HG03066 (cell line): ENCODE results near the gene IL20RA.

Experiments
- ATAC-seq: cut with Tn5 transposase; IDR thresholded peaks from one replicate; pipeline ENCODE4 v1.9.1; 2021; ENCODE audit warnings: low read depth; ENCODE audit not compliant: unreplicated experiment

Gene IL20RA

DNA sequence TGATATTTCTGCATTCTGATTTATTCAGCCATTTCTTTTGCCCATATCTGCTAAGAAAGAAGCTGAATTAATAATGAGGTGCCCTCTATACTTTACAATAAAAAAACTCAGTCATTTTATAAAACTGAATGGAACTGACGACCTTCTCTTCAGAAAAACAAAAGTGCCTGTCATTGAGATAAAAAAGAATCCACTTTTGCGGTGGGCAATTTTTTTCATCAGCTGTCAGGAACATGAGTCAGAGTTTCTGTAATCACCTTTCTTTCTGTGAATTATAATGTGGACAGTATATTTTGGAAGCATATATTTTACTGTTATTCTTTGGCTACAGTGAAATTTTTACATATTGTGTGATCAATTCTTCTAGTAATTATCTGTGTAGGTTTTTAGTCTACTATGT lies 33.4 kb downstream of the IL20RA start:
- no peak for ATAC-seq

DNA sequence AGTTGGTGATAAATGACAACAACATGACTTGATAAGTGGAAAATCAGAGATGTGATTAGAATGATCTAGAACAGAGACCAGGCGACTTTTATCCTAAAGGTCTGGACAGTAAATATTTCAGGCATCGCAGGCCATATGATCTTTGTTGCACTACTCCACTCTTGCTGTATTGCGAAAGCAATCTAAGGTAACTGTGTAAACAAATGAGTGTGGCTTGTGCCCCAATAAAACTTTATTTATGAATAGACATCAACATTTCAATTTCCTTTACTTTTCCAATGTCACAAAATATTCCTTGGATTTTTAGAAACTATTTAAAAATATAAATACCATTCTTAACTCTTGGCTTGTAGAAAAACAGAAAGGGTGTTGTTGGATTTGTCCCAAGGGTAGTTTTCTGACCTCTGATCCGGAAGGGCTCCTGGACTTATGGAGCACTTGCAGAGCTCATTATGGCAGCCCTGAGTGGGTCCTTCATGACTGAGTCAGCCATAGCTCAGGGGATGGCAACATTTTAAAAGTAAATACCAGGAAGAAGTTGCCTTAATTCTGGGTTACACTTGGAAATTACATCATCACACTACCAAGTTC lies 34.5 kb downstream of the IL20RA start:
- ATAC-seq, result no peak

DNA sequence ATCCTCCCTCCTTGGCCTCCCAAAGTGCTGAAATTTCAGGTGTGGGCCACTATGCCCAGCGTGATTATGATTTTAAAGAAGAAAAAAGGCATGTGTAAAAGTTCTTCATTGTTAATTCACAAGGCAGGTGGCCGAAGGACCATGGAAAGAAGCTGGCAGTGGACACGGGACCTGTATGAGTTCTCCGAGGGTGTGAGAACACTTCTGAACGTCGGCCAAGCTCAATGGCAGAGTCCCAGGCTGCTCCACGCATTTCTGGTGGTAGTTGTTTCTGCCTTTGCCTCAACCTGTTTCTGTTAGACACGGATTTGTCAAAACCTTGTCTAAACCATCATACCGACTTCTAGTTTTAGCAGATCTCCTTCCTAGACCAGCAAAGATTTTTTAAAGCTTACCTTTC lies 36.6 kb downstream of the IL20RA start:
- no peak for ATAC-seq

DNA sequence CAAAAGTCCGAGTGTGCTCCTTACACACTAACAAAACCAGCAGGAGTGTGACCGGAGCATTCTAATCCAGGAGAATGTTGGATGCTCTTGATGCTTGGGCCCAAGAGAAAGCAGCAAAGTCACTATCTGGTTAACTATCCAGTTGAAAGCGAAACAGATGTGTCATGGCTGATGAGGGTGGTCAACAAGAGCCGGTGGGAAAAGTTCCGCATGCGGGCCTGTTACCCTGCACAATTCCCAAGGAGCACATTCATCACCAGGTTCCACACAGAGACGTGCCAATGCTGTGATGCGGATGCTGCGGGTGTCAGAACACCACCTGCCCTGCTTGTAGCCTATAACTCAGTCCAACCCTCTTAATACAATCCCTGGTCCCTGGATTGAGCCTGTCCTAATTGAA lies 38.7 kb downstream of the IL20RA start:
- ATAC-seq, result no peak

DNA sequence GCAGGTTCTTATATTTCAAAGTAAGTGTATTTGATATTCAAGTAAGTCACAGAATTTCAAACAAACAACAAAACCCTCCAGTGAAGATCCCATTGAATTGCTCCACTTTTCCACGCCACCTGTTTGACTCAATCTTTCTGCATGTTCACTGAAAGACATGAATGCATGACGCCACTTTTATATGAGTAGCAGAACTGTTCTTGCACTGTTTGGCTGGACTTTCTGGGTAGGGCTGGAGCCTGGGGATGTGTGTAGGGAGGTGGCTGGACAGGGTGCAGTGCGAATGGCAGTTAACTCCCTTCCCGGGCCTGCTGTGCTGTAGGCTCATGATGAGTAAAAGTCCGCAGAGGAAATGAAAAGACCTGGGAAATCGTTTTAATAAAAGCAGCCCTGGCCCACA lies 39.7 kb downstream of the IL20RA start:
- ATAC-seq, result no peak

DNA sequence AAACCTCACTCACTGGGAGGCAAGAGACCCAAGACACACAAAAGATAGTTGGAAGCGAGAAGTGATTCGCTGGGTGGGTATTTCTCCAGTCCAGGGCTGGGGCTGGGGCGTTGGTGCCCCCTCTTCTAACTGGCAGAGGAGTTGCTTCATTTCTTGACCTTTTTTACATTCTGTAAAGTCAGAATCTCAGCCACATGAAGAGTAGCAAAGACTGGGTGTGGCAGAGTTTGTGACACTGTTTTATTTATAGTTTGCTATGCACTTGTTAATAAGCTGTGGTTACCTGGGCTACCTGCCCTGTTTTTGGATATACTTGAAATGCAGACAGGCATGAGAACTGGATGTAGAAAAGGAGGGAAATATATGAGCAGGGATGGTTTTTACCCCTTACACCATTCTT lies 42.3 kb downstream of the IL20RA start:
- no peak for ATAC-seq

DNA sequence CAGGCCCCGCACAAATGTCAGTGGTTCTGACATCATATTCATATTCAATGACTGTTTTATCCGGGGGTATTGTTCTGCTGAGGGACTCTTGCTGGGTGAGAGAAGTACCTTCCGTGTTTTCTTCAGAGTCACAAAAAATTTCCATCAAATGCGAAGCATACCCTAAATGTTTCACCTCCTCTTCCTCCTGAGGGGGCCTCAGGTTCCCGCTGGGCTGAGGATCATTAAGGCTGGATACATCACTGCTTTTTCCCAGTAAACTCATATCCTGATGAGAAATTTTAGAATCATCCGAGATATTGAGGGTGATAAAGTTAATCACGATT lies 42.8 kb downstream of the IL20RA start:
- ATAC-seq, result no peak

DNA sequence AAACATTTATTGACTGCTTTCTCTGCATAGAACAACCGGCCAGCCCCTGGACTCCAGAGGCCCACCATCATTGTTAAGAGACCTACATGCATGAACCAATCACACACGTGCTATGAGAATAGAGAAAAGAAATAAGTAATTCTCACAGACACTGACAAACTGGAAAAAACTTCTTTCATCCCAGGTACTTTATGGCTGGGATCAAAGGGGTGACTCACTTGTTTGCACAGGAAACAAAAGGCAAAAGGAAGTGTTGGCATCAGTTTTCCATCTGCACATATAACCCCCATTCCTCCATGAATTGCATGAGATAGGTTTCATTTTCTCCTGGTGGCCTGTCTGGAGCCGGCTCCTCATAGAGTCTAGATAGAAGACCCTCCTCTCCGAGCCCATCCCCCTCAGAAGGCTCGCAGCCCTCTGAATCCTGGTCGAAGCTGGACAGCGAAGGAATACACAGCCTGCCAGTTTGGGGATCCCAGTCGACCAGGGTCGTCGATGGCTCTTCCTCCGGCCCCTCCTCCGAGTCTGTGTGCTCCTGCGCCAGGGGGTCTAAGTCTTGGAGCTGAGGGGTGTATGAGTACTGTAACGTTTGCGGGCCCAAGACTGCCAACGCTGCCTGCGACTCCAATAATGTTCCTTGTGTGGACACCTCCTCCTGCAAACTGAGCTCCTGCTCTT lies 43.3 kb downstream of the IL20RA start:
- ATAC-seq, result no peak

DNA sequence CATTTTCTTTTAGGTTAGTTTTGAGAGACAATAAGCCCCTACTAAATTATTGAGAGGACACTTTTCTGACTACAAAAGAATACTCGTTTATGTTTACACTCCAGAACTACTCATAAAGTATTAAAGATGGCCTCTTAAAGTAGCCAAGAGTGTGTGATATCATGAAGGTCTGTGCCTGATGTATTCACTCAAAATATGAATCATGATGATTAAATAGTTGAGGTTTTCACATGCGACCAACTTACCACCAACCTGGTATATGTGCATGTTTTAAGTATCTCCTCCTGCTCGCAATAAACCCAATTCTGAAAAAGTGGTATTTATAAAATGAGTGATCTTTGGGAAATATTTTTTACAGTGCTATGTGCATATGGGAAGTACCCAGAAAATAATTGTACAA lies 43.9 kb downstream of the IL20RA start:
- no peak for ATAC-seq

DNA sequence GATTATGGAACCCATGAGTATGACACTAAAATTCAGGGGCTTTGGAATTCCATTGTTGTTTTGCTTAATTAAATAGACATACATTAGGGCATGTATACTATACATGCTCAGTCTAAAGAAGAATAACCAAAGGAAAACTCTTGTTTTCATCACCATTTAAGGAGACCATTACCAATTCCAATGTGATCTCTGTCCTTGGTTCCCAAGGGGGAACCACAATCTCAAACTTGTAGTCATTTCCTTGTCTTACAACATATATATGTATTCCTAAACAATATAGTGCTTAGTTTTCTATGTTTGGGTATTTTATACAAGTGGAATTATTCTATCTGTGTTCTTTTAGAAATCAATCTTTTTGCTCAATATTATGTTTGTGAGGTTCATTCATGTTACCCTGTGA lies 49.2 kb downstream of the IL20RA start:
- ATAC-seq, result no peak

DNA sequence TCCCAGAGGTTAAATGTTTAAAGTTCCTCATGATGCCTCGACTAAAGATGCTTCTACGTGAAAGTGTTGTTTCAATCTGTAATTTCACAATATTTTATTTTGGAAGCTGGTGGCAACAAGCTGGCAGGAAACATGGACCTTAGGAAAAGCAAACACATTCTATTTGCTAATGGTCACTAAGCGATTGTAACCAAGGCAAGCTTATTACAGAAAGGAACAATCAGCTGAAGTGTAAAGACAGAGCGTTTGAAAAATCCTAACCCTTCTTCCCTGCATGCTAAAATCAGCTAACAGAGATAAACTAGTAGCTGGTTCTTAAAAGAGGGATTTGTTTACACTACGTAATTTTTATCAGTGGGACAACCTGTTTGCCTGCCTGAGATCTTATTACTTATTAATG lies 50.0 kb downstream of the IL20RA start:
- no peak for ATAC-seq

DNA sequence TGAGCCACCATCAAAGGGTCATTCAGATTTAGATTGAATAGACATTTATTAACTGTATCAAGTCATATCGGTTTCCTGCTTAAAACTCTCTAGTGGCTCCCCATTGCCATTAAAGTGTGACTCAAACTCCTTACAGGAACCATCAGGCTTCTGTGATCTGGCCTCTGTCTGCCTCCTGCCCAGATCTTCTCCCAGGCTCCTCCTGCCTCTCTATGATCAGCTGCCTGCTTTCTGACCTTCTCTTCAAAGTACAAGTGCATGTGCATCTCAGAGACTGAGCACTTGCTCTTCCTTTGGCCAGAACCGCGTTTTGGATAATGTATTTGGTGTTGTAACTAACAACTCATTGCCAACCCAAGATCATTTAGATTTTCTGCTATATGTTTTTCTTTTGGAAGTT lies 52.7 kb downstream of the IL20RA start:
- no peak for ATAC-seq

DNA sequence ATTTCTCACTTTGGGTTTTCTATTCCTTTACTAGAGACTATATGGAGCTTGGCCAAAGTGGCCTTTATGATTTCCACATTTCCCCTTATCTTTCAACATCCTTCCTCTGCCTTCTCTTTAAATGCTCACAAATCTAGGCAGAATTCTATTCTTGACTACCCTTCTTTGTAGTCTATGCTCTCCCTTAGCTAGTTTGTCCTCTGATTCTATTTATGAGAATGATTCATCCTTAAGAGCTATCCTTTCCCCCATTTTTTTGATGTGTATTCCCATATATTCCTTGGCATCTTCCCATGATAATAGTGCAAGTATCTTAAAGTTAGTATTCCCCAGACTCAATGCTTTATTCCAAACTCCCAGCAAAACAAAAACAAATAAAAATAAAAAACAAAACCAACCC lies 53.1 kb downstream of the IL20RA start:
- no peak for ATAC-seq

DNA sequence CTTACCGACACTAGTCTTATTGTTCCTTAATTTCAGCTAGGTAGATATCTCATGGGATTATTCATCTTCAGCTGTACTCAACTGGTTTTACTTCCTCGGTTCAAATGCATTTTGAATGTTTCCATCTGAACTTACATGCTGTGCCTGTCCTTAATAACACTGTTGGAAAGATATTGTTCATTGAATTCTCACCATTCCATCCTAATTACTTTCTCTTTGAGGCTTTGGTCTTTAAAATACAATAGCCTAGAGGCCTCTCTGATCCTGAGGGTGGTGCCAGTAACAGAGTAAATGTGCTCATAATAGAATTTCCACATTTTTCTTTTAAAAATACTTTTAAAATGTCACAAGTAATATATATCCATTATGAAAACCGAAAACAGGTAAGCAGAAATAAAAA lies 54.0 kb downstream of the IL20RA start:
- ATAC-seq, result no peak

DNA sequence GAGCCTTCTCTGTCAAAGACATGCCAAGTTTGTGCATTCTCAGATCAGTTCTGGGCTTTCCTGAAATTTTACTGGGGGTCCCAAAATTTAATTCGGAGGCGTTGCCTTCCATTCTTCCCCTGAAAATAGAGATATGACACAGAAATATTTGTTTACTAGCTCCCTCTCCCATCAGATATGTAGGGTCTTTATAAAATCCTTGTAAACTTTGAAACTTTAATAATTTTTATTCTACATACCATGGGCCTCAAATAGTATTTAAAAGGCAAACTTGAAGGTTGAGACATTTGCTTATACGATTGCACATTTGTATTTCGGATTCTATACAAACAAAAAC lies 54.6 kb downstream of the IL20RA start:
- ATAC-seq, result no peak

DNA sequence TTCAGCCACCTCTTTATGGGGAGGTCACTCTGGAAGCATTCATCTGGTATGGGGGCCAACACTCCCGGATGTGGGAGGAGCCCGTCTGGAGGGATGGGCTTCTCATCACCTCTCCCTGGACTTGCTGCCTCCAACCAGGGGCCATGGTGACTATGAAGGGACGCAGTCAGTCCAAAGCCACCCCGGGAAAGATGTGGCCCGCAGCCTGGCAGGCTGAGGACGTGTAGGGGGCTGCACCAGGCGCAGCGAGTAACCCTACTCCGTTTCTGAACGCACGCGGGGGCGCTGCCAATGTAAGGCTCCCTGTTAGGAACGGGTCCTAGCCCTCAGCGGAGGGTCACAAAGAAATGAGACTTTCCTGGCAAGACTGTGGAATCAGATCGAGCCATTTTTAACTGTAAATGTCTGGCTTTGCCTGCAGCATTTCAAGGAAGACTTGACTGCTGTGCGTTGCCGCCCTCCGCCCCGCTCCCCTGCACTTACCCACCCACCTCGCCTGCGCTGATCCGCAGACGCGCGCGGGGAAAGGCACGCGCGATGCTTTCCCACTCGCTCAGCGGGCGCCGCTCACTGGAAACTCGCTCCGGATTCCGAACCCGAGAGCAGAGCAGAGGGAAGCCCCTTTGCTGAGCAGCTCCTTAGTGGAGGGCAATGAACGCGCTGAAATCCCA lies 55.1 kb downstream of the IL20RA start:
- ATAC-seq, result no peak

DNA sequence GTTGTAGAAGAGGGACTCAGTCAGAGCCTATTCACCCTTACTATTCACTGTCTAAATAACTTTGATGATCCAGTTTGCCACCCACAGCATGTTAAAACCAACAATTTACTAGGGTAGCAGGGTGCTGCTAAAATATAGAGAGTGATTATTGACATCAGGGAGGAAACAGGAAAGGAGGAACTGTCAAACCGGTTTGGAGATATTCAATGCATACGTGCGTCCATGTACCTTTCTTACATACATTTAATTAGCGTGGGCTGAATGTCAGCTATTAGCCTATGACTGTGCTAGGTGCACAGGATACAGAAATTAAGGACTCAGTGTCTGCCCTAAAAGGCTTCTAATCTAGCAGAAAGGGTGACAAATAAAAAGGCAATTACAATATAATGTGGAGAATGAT lies 57.2 kb downstream of the IL20RA start:
- no peak for ATAC-seq

DNA sequence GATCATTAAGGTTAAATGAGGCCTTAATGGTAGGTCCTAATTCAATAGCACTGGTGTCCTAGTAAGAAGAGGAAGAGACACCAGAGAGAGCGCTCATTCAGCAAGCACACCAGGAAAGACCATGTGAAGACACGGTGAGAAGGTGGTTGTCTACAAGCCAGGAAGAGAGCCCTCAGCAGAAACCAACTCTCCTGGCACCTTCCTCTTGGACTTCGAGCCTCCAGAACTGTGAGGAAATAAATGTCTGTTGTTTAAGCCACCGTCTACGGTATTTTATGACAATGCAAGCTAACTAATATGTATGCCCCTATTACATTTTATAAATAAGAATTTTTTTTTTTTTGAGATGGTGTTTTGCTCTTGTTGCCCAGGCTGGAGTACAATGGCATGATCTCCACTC lies 59.3 kb downstream of the IL20RA start:
- no peak for ATAC-seq

DNA sequence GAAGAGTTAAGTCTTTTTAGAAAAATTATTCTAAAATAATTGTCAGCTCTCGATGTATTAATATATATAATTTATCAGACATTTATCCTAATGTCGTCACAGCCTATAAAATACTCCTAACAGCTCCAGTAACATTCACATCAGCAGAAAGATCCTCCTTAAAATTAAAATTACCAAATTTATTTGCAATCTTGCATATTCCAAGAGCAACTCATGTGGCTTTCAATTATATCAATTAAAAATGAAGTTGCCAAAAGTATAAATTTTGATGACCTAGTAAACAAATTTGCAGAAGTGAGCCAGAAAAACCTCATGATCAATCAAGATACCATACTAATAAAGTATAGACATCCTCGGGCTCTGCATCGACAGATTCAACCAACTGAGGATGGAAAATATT lies 60.2 kb downstream of the IL20RA start:
- no peak for ATAC-seq

DNA sequence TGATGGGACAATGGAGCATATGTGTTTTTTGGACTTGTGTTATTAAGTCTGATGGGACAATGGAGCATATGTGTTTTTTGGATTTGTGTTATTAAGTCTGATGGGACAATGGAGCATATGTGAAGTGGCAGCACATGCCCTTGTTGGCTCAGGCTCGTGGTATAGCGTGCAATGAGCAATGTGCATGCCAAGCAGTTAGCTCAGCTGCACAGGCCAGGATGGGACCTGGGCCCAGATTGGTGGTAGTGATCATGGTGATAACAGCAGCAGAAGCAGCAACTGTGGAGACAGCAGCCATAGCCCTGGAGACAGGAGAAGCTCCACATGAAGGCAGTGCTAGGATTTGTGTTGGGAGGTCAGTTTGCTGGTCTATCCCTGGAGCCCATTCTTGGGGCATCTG lies 61.1 kb downstream of the IL20RA start:
- no peak for ATAC-seq

DNA sequence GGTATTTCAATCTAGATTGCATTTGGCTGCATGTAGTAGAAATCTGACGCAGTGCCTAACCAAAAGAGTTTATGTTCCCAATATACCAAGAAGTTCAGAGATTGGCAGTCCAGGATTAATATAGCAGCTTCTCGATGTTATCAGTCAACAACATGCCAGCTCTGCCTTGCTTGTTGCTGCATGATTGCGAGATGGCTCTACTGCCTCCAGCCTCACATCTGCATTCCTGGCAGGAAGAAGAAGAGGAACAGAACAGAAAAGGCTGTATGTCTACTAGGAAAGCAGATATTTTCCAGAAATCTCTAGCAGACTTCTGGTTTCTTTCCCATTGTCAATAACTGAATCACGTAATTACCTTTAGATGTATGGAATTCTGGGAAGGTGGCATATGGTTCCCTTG lies 61.8 kb downstream of the IL20RA start:
- ATAC-seq, result no peak

DNA sequence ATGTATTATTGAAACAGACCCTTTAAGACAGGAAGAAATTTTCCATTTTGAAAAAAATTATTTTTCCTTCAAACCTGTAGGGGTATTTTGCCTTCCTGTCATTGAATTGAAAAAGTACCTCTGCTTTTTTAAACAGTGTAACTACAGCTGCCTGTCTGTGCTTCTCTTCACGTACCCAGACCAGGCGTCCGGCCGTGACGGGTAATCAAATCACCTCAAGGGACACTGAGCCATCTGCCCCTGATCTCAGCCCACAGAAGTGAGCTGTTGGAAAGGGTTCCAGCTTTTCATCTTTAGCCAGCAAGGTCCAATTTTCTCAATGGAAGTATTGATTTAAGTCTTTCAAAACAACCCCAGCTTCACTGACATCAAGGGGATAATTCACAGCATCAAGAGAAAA lies 64.7 kb downstream of the IL20RA start:
- ATAC-seq, result no peak

DNA sequence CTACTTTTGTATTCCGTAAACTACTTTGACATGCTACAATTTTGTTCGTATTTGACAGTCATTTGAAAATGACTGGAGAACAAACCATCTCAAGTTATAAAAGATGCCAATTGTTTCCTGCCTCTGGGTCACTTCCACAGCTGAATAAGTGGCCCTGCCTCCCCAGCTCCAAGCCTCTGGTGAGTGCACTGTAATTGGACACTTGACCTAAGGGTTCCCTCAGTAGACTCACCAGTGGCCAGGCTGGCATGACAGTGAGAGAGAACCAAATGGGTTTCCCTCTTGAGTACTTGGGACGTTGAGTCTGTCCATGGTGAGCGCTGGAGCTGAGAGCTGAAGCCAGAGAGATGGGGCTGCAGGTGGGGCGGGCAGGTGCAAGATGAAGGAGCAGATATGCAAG lies 65.6 kb downstream of the IL20RA start:
- no peak for ATAC-seq
